OCI-LY3 (cell line): ENCODE results near the gene DUSP5.
A peak's percentile ranks its signal among the peaks of the same experiment; 100 is the strongest.

Source experiments
- H2AFZ ChIP-seq: fragments of 200-600, 300-600 bp; shearing (Covaris generic); 2 replicates; pipeline ENCODE4 v1.6.0; 2014; ENCODE audit warnings: antibody characterized with exemption, low read depth, low read length
- H3K27ac ChIP-seq: fragments of 200-600, 300-600 bp; sonication (generic); 2 replicates; pipeline ENCODE4 v1.5.1; 2014; ENCODE audit warnings: mild to moderate bottlenecking, low read length, moderate library complexity, mixed read lengths
- H3K27me3 ChIP-seq: fragments of 200-600, 300-600 bp; sonication (generic); 2 replicates; pipeline ENCODE4 v1.6.1; 2014; ENCODE audit warnings: low read depth, low read length, mixed read lengths
- H3K36me3 ChIP-seq: fragments of 200-600, 300-600 bp; sonication (generic); replicated peaks from 2 replicates; pipeline ENCODE3; 2014; ENCODE audit warnings: low read depth, low read length, mixed read lengths
- H3K4me1 ChIP-seq: fragments of 300-600, 200-600 bp; sonication (generic); 2 replicates; pipeline ENCODE4 v1.6.1; 2014; ENCODE audit warnings: low read length, mixed read lengths
- H3K4me2 ChIP-seq: fragments of 200-600, 300-600 bp; sonication (generic); 2 replicates; pipeline ENCODE4 v1.6.1; 2014; ENCODE audit warnings: low read length, mixed read lengths
- H3K4me3 ChIP-seq: fragments of 300-600, 200-600 bp; sonication (generic); 2 replicates; pipeline ENCODE4 v1.5.1; 2014; ENCODE audit warnings: antibody characterized with exemption, mild to moderate bottlenecking, low read length, moderate library complexity
- H3K79me2 ChIP-seq: fragments of 300-600, 200-600 bp; shearing (Covaris generic); 2 replicates; pipeline ENCODE4 v1.6.1; 2014; ENCODE audit warnings: mild to moderate bottlenecking, low read length, mixed read lengths
- H3K9ac ChIP-seq: fragments of 300-600, 200-600 bp; shearing (Covaris generic); 2 replicates; pipeline ENCODE4 v1.6.0; 2014; ENCODE audit warnings: mild to moderate bottlenecking, low read length, moderate library complexity
- H3K9me3 ChIP-seq: fragments of 200-600, 300-600 bp; shearing (Covaris generic); 2 replicates; pipeline ENCODE4 v1.6.1; 2014; ENCODE audit warnings: low read length, mixed read lengths; ENCODE audit not compliant: insufficient read depth
- H4K20me1 ChIP-seq: fragments of 200-600, 300-600 bp; sonication (generic); 2 replicates; pipeline ENCODE4 v1.6.1; 2016; ENCODE audit warnings: low read length, mixed read lengths; ENCODE audit not compliant: insufficient read depth
- EZH2phosphoT487 ChIP-seq: fragments of 200-600 bp; shearing (Covaris generic); IDR thresholded peaks from 2 replicates; pipeline ENCODE4 v1.6.1; 2018; ENCODE audit warnings: antibody characterized with exemption, mixed run types, low read depth
- TF ChIP-seq, protein P1 (sequence below): fragments of 200-600, 300-600 bp; sonication (generic); IDR thresholded peaks from 2 replicates; pipeline ENCODE4 v1.5.1; 2014; ENCODE audit warnings: antibody characterized with exemption, low read length, low read depth

Gene DUSP5

DNA sequence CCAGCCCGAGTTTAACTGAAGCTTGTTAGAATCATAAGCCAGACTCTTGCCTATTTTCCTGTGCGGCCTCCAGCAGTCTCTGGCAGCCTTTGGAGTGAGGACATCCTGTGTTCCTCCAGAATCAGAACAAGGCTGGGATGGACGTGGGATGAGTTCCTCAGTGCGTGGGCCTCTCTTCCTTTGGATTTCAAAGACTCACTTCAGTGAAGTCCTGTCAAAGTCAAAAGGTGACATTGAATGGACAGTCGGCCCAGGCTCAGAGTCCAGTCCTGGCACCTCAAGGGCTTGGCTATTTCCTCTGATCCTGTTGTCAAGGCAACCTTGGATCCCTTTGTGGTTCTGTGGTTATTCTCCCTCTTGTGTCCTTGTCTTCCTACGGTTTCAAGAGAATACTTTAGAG, 48.4 kb downstream of the DUSP5 start:
- Histone ChIP-seq H3K27me3 (peaks cover 25% of the 10 kb centered on the region), H3K79me2 (no peaks in the 10 kb centered on the region), H3K36me3 (no peaks in the 10 kb centered on the region), H3K4me1 (peaks cover 17% of the 10 kb centered on the region), H3K4me2 (no peak overlapping the region), H4K20me1 (no peaks in the 10 kb centered on the region), H3K4me3 (no peak overlapping the region), H3K27ac (no peak overlapping the region), H3K9ac (no peak overlapping the region), H2AFZ (no peak overlapping the region), H3K9me3 (no peaks in the 10 kb centered on the region)
- TF ChIP-seq, protein P1, sequence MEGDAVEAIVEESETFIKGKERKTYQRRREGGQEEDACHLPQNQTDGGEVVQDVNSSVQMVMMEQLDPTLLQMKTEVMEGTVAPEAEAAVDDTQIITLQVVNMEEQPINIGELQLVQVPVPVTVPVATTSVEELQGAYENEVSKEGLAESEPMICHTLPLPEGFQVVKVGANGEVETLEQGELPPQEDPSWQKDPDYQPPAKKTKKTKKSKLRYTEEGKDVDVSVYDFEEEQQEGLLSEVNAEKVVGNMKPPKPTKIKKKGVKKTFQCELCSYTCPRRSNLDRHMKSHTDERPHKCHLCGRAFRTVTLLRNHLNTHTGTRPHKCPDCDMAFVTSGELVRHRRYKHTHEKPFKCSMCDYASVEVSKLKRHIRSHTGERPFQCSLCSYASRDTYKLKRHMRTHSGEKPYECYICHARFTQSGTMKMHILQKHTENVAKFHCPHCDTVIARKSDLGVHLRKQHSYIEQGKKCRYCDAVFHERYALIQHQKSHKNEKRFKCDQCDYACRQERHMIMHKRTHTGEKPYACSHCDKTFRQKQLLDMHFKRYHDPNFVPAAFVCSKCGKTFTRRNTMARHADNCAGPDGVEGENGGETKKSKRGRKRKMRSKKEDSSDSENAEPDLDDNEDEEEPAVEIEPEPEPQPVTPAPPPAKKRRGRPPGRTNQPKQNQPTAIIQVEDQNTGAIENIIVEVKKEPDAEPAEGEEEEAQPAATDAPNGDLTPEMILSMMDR, result no peak
- no peak for TF ChIP-seq EZH2phosphoT487

- no peaks in the 10 kb centered on the region for H3K9me3 ChIP-seq
- H2AFZ ChIP-seq, result no peak overlapping the region
- H4K20me1 ChIP-seq, result no peaks in the 10 kb centered on the region
- peaks cover 17% of the 10 kb centered on the region for H3K4me1 ChIP-seq
- no peaks in the 10 kb centered on the region for H3K36me3 ChIP-seq
- no peaks in the 10 kb centered on the region for H3K79me2 ChIP-seq
- H3K27me3 ChIP-seq, result peaks cover 29% of the 10 kb centered on the region
- no peak overlapping the region for H3K9ac ChIP-seq
- H3K27ac ChIP-seq, result no peak overlapping the region
- no peak for TF ChIP-seq EZH2phosphoT487
- TF ChIP-seq, protein P1, result no peak
- H3K4me2 ChIP-seq, result peak overlapping the region; percentile 15
- no peak overlapping the region for H3K4me3 ChIP-seq
These were observed 48.9 kb downstream of the DUSP5 start for GRCh38 chr10:110546499-110547110.

- Histone ChIP-seq H3K9me3 (no peaks in the 10 kb centered on the region), H4K20me1 (no peaks in the 10 kb centered on the region), H3K79me2 (no peaks in the 10 kb centered on the region), H3K27me3 (peaks cover 33% of the 10 kb centered on the region), H3K4me1 (peaks cover 17% of the 10 kb centered on the region), H3K27ac (no peak overlapping the region), H2AFZ (no peak overlapping the region), H3K9ac (no peak overlapping the region), H3K4me3 (no peak overlapping the region), H3K36me3 (no peaks in the 10 kb centered on the region), H3K4me2 (peak overlapping the region; percentile 15)
- TF ChIP-seq, protein P1, result peak; percentile 75
- TF ChIP-seq EZH2phosphoT487, result no peak
These were observed 49.5 kb downstream of the DUSP5 start for GRCh38 chr10:110547139-110547761.

- no peak overlapping the region for H3K4me3 ChIP-seq
- H3K36me3 ChIP-seq, result no peaks in the 10 kb centered on the region
- H4K20me1 ChIP-seq, result no peaks in the 10 kb centered on the region
- no peak overlapping the region for H3K27ac ChIP-seq
- no peak overlapping the region for H3K9ac ChIP-seq
- no peaks in the 10 kb centered on the region for H3K79me2 ChIP-seq
- peaks cover 17% of the 10 kb centered on the region for H3K4me1 ChIP-seq
- H2AFZ ChIP-seq, result no peak overlapping the region
- H3K27me3 ChIP-seq, result peaks cover 33% of the 10 kb centered on the region
- TF ChIP-seq EZH2phosphoT487, result no peak
- TF ChIP-seq, protein P1, result no peak
- no peak overlapping the region for H3K4me2 ChIP-seq
- no peaks in the 10 kb centered on the region for H3K9me3 ChIP-seq
These were observed 50.3 kb downstream of the DUSP5 start for GRCh38 chr10:110548002-110548401.
